Esophagus (tissue), 2 donors: Measurements from ENCODE around the gene HOXB1. TPM values are rescaled to one million over a fixed set of nuclear protein-coding genes. Genes with fewer than 3 reads are reported as not detected.

Source experiments
- H3K27ac ChIP-seq, 2 donors: one replicate each; pipeline ENCODE4 v1.5.1; 2013; ENCODE audit warnings: low read depth in 2 of 2, mild to moderate bottlenecking in 2 of 2, inconsistent platforms in 1 of 2, low read length in 1 of 2, moderate library complexity in 1 of 2
- H3K27me3 ChIP-seq, 2 donors: one replicate each; pipeline ENCODE4 v1.6.1; 2013; ENCODE audit warnings: low read length in 2 of 2, control low read depth in 1 of 2, mild to moderate bottlenecking in 1 of 2; ENCODE audit not compliant: insufficient read depth in 2 of 2, control insufficient read depth in 1 of 2
- H3K36me3 ChIP-seq, 2 donors: one replicate each; pipeline ENCODE4 v1.6.1; 2013; ENCODE audit warnings: low read length in 1 of 2; ENCODE audit not compliant: control insufficient read depth in 2 of 2, insufficient read depth in 2 of 2
- H3K4me1 ChIP-seq, 2 donors: one replicate each; pipeline ENCODE4 v1.6.1; 2013; ENCODE audit warnings: low read length in 1 of 2; ENCODE audit not compliant: control insufficient read depth in 2 of 2, insufficient read depth in 2 of 2
- H3K4me3 ChIP-seq, 2 donors: one replicate each; pipeline ENCODE4 v1.5.1; 2013; ENCODE audit warnings: low read length in 2 of 2, mild to moderate bottlenecking in 2 of 2, low read depth in 1 of 2, moderate library complexity in 1 of 2
- H3K9me3 ChIP-seq, 2 donors: one replicate each; pipeline ENCODE4 v1.6.1; 2013; ENCODE audit warnings: mild to moderate bottlenecking in 2 of 2, low read depth in 1 of 2, low read length in 1 of 2, moderate library complexity in 1 of 2; ENCODE audit not compliant: control insufficient read depth in 2 of 2, insufficient read depth in 1 of 2
- whole genome bisulfite sequencing, 2 donors: extraction: QIAGEN DNeasy Blood & Tissue Kit; methylation state at CpG; one replicate each; pipeline ENCODE4 v1.1.7; 2013; 5-methylcytosine and 5-hydroxymethylcytosine counted together
- polyA plus RNA-seq, 2 donors: library from polyadenylated mRNA; stranded (reverse); fragments of 200-250 nt; gene quantifications; one replicate each; pipeline ENCODE4 v1.2.3, GENCODE V29; 2013
- donor health status: healthy with polysubstance abuse.
- donor health status: Bipolar disorder and iron deficiency.

HOXB1 gene
- polyA plus RNA-seq, 2 donors = 0.29 to 1.0 TPM

GRCh38 chr17:48575066-48575582 is 44.3 kb upstream of the HOXB1 start:
- Histone ChIP-seq H3K4me1 (peaks cover 0 to 3% of the 10 kb centered on the region in 2 donors), H3K27me3 (no peaks in the 10 kb centered on the region), H3K4me3 (peak overlapping the region in 1 of 2 donors; percentile 37), H3K9me3 (no peaks in the 10 kb centered on the region), H3K36me3 (no peaks in the 10 kb centered on the region), H3K27ac (peak overlapping the region; percentile 85 to 92)
- 32 to 37% methylated on average over 7 of the region's 7 CpGs for WGBS, 2 donors

- Histone ChIP-seq H3K4me3 (peak overlapping the region in 1 of 2 donors; percentile 37), H3K27me3 (no peaks in the 10 kb centered on the region), H3K36me3 (no peaks in the 10 kb centered on the region), H3K4me1 (peaks cover 0 to 3% of the 10 kb centered on the region in 2 donors), H3K9me3 (no peaks in the 10 kb centered on the region), H3K27ac (peak overlapping the region; percentile 92 to 94)
- WGBS, 2 donors = 36 to 41% methylated on average over 8 of the region's 8 CpGs
Measured at GRCh38 chr17:48574505-48575065, 43.8 kb upstream of the HOXB1 start.

- H3K36me3 ChIP-seq = no peaks in the 10 kb centered on the region
- no peaks in the 10 kb centered on the region for H3K27me3 ChIP-seq
- H3K4me1 ChIP-seq = peaks cover 0 to 3% of the 10 kb centered on the region in 2 donors
- peak overlapping the region; percentile 92 to 94 for H3K27ac ChIP-seq
- WGBS, 2 donors = 55 to 57% methylated on average over 1 of the region's 1 CpG
- no peak overlapping the region for H3K4me3 ChIP-seq
- H3K9me3 ChIP-seq = no peaks in the 10 kb centered on the region
Measured at GRCh38 chr17:48571826-48572417, 41.1 kb upstream of the HOXB1 start.

- peak overlapping the region; percentile 92 to 94 for H3K27ac ChIP-seq
- no peaks in the 10 kb centered on the region for H3K36me3 ChIP-seq
- H3K27me3 ChIP-seq = no peaks in the 10 kb centered on the region
- H3K4me3 ChIP-seq = peak overlapping the region; percentile 29 to 48
- peaks cover 0 to 3% of the 10 kb centered on the region in 2 donors for H3K4me1 ChIP-seq
- 29 to 35% methylated on average over 26 of the region's 26 CpGs for WGBS, 2 donors
- H3K9me3 ChIP-seq = no peaks in the 10 kb centered on the region
Measured at GRCh38 chr17:48571024-48571818, 40.4 kb upstream of the HOXB1 start.

GRCh38 chr17:48570325-48571023 is 39.7 kb upstream of the HOXB1 start:
- no peaks in the 10 kb centered on the region for H3K27me3 ChIP-seq
- WGBS, 2 donors = 27 to 28% methylated on average over 19 of the region's 19 CpGs
- no peaks in the 10 kb centered on the region for H3K36me3 ChIP-seq
- H3K4me3 ChIP-seq = peak overlapping the region in 1 of 2 donors; percentile 48
- H3K27ac ChIP-seq = peak overlapping the region; percentile 85 to 92
- peaks cover 0 to 6% of the 10 kb centered on the region in 2 donors for H3K4me1 ChIP-seq
- H3K9me3 ChIP-seq = no peaks in the 10 kb centered on the region

GRCh38 chr17:48569674-48570324 is 39.0 kb upstream of the HOXB1 start:
- H3K4me1 ChIP-seq = peaks cover 0 to 6% of the 10 kb centered on the region in 2 donors
- H3K9me3 ChIP-seq = no peaks in the 10 kb centered on the region
- 42 to 43% methylated on average over 6 of the region's 6 CpGs for WGBS, 2 donors
- H3K27me3 ChIP-seq = no peaks in the 10 kb centered on the region
- peak overlapping the region; percentile 85 to 92 for H3K27ac ChIP-seq
- H3K4me3 ChIP-seq = peak overlapping the region in 1 of 2 donors; percentile 48
- no peaks in the 10 kb centered on the region for H3K36me3 ChIP-seq

GRCh38 chr17:48569240-48569582 is 38.4 kb upstream of the HOXB1 start:
- H3K4me1 ChIP-seq = peaks cover 0 to 6% of the 10 kb centered on the region in 2 donors
- no peaks in the 10 kb centered on the region for H3K9me3 ChIP-seq
- H3K27me3 ChIP-seq = no peaks in the 10 kb centered on the region
- H3K4me3 ChIP-seq = peak overlapping the region in 1 of 2 donors; percentile 12
- 31 to 33% methylated on average over 3 of the region's 3 CpGs for WGBS, 2 donors
- H3K36me3 ChIP-seq = no peaks in the 10 kb centered on the region
- H3K27ac ChIP-seq = peak overlapping the region; percentile 57 to 62

- H3K27ac ChIP-seq = peak overlapping the region; percentile 57 to 78
- no peaks in the 10 kb centered on the region for H3K9me3 ChIP-seq
- H3K27me3 ChIP-seq = no peaks in the 10 kb centered on the region
- 24 to 31% methylated on average over 33 of the region's 33 CpGs for WGBS, 2 donors
- no peaks in the 10 kb centered on the region for H3K36me3 ChIP-seq
- H3K4me3 ChIP-seq = peak overlapping the region in 1 of 2 donors; percentile 12
- H3K4me1 ChIP-seq = peaks cover 2 to 7% of the 10 kb centered on the region in 2 donors
Measured at GRCh38 chr17:48568499-48569239, 37.9 kb upstream of the HOXB1 start.
